Measurements from ENCODE around the gene SNRNP40.

GRCh38 chr1:31345635-31346034, 49.0 kb upstream of the SNRNP40 start:
- no peak for TF ChIP-seq POLR2A (IDR thresholded peaks at IDR 0.05)
- no peak for TF ChIP-seq CTCF (IDR thresholded peaks at IDR 0.05)
- no peak for TF ChIP-seq EP300 (IDR thresholded peaks at IDR 0.05)
